Hepatocyte (in vitro differentiated cells): ENCODE results near the gene HERC3. TPM values are rescaled to one million over a fixed set of nuclear protein-coding genes. Genes with fewer than 3 reads are reported as not detected.

ENCODE experiments used
- DNase-seq: peaks from one replicate; pipeline ENCODE4 v3.0.0-alpha.2; 2016; ENCODE audit warnings: low spot score
- H2AFZ ChIP-seq: fragments of 200-600 bp; sonication (generic); 2 replicates; pipeline ENCODE4 v1.6.0; 2016; ENCODE audit warnings: antibody characterized with exemption, mild to moderate bottlenecking
- H3K27ac ChIP-seq: fragments of 200-600 bp; sonication (generic); 2 replicates; pipeline ENCODE4 v1.5.1; 2016; ENCODE audit warnings: mild to moderate bottlenecking
- H3K27me3 ChIP-seq: fragments of 200-600 bp; sonication (generic); 2 replicates; pipeline ENCODE4 v1.6.1; 2016
- H3K36me3 ChIP-seq: fragments of 200-600 bp; sonication (generic); replicated peaks from 2 replicates; pipeline ENCODE4 v1.5.1; 2016; ENCODE audit warnings: low read depth; ENCODE audit not compliant: insufficient read depth
- H3K4me1 ChIP-seq: fragments of 200-600 bp; sonication (generic); 2 replicates; pipeline ENCODE4 v1.5.1; 2016; ENCODE audit warnings: mild to moderate bottlenecking, moderate library complexity; ENCODE audit not compliant: insufficient read depth
- H3K4me2 ChIP-seq: fragments of 200-600 bp; sonication (generic); 2 replicates; pipeline ENCODE4 v1.6.0; 2016
- H3K4me3 ChIP-seq: fragments of 200-600 bp; sonication (generic); 2 replicates; pipeline ENCODE4 v1.5.1; 2016; ENCODE audit warnings: mild to moderate bottlenecking
- H3K79me2 ChIP-seq: fragments of 200-600 bp; sonication (generic); 2 replicates; pipeline ENCODE4 v1.6.0; 2017; ENCODE audit warnings: mild to moderate bottlenecking
- H3K9me2 ChIP-seq: fragments of 200-600 bp; sonication (generic); replicated peaks from 2 replicates; pipeline ENCODE4 v1.6.0; 2017; ENCODE audit warnings: mild to moderate bottlenecking; ENCODE audit not compliant: insufficient read depth
- H3K9me3 ChIP-seq: fragments of 200-600 bp; sonication (generic); 2 replicates; pipeline ENCODE4 v1.5.1; 2016; ENCODE audit warnings: low read depth, mild to moderate bottlenecking
- H4K20me1 ChIP-seq: fragments of 200-600 bp; sonication (generic); 2 replicates; pipeline ENCODE4 v1.6.0; 2016; ENCODE audit warnings: mild to moderate bottlenecking; ENCODE audit not compliant: insufficient read depth, poor library complexity, severe bottlenecking
- CTCF ChIP-seq: fragments of 200-600 bp; sonication (generic); IDR thresholded peaks from 2 replicates; pipeline ENCODE4 v1.5.1; 2016; ENCODE audit warnings: antibody characterized with exemption, mild to moderate bottlenecking; ENCODE audit not compliant: poor library complexity
- EZH2 ChIP-seq: fragments of 200-600 bp; sonication (generic); IDR thresholded peaks from 2 replicates; pipeline ENCODE4 v1.6.1; 2016; ENCODE audit warnings: antibody characterized with exemption, mild to moderate bottlenecking, borderline replicate concordance
- EZH2phosphoT487 ChIP-seq: fragments of 200-600 bp; sonication (generic); IDR thresholded peaks from one replicate; pipeline ENCODE4 v1.6.1; 2018; ENCODE audit warnings: antibody characterized with exemption, mild to moderate bottlenecking, low read depth, moderate library complexity; ENCODE audit not compliant: unreplicated experiment, severe bottlenecking
- WGBS: methylation state at CpG from one replicate; pipeline ENCODE4 v1.1.6; 2016; ENCODE audit warnings: low lambda C conversion rate; ENCODE audit errors: missing lambda C conversion rate; 5-methylcytosine and 5-hydroxymethylcytosine counted together
- polyA plus RNA-seq: library from polyadenylated mRNA; unstranded; fragments of >200 nt; fragmentation: Nextera tagmentation; extraction: Ambion mirVana; gene quantifications from 2 replicates; pipeline ENCODE4 v1.2.1, GENCODE V29; 2016
- total RNA-seq: library from RNA; depleted of rRNA; stranded (reverse); fragments of >200 nt; gene quantifications from 2 replicates; pipeline ENCODE4 v1.2.3, GENCODE V29; 2014

Gene HERC3
- total and polyA plus RNA-seq, 2 experiments from 2014 or later: 8.6 to 13.2 TPM

GRCh38 chr4:88623097-88623496, 30.8 kb downstream of the HERC3 start:
- no peaks in the 10 kb centered on the region for H3K79me2 ChIP-seq
- H3K4me1 ChIP-seq: no peaks in the 10 kb centered on the region
- peak; percentile 19 for DNase-seq
- no peak overlapping the region for H3K4me3 ChIP-seq
- H3K36me3 ChIP-seq: no peaks in the 10 kb centered on the region
- no peaks in the 10 kb centered on the region for H3K9me2 ChIP-seq
- peaks cover 3% of the 10 kb centered on the region for H4K20me1 ChIP-seq
- H3K27me3 ChIP-seq: no peaks in the 10 kb centered on the region
- no peak overlapping the region for H2AFZ ChIP-seq
- no peak for TF ChIP-seq CTCF
- no peak for TF ChIP-seq EZH2
- TF ChIP-seq EZH2phosphoT487: no peak
- no peak overlapping the region for H3K4me2 ChIP-seq
- no peaks in the 10 kb centered on the region for H3K9me3 ChIP-seq
- WGBS: 89% methylated on average over 3 of the region's 3 CpGs
- no peak overlapping the region for H3K27ac ChIP-seq

GRCh38 chr4:88628746-88629145, 36.5 kb downstream of the HERC3 start:
- 92% methylated on average over 8 of the region's 8 CpGs for WGBS
- H3K27ac ChIP-seq: no peak overlapping the region
- no peak overlapping the region for H3K4me2 ChIP-seq
- no peaks in the 10 kb centered on the region for H4K20me1 ChIP-seq
- no peaks in the 10 kb centered on the region for H3K27me3 ChIP-seq
- no peaks in the 10 kb centered on the region for H3K36me3 ChIP-seq
- no peaks in the 10 kb centered on the region for H3K9me2 ChIP-seq
- DNase-seq: no peak
- H3K4me3 ChIP-seq: no peak overlapping the region
- H3K9me3 ChIP-seq: no peaks in the 10 kb centered on the region
- H3K79me2 ChIP-seq: no peaks in the 10 kb centered on the region
- no peak overlapping the region for H2AFZ ChIP-seq
- H3K4me1 ChIP-seq: no peaks in the 10 kb centered on the region
- no peak for TF ChIP-seq CTCF
- TF ChIP-seq EZH2: no peak
- no peak for TF ChIP-seq EZH2phosphoT487

GRCh38 chr4:88629826-88630225, 37.5 kb downstream of the HERC3 start:
- Histone ChIP-seq H3K9me3 (no peaks in the 10 kb centered on the region), H3K27ac (no peak overlapping the region), H3K79me2 (no peaks in the 10 kb centered on the region), H3K36me3 (no peaks in the 10 kb centered on the region), H3K4me3 (no peak overlapping the region), H3K9me2 (no peaks in the 10 kb centered on the region), H2AFZ (no peak overlapping the region), H3K27me3 (no peaks in the 10 kb centered on the region), H3K4me1 (no peaks in the 10 kb centered on the region), H3K4me2 (no peak overlapping the region), H4K20me1 (no peaks in the 10 kb centered on the region)
- no peak for DNase-seq
- TF ChIP-seq CTCF (no peak), EZH2 (no peak), EZH2phosphoT487 (no peak)

GRCh38 chr4:88630756-88631155, 38.5 kb downstream of the HERC3 start:
- peak; percentile 35 for DNase-seq
- H3K4me1 ChIP-seq: no peaks in the 10 kb centered on the region
- no peaks in the 10 kb centered on the region for H4K20me1 ChIP-seq
- TF ChIP-seq EZH2phosphoT487: no peak
- no peak for TF ChIP-seq CTCF
- no peak for TF ChIP-seq EZH2
- H3K36me3 ChIP-seq: no peaks in the 10 kb centered on the region
- no peak overlapping the region for H3K27ac ChIP-seq
- WGBS: 66% methylated on average over 2 of the region's 2 CpGs
- H3K4me3 ChIP-seq: no peak overlapping the region
- no peaks in the 10 kb centered on the region for H3K79me2 ChIP-seq
- no peaks in the 10 kb centered on the region for H3K9me3 ChIP-seq
- H3K27me3 ChIP-seq: no peaks in the 10 kb centered on the region
- no peak overlapping the region for H2AFZ ChIP-seq
- no peaks in the 10 kb centered on the region for H3K9me2 ChIP-seq
- no peak overlapping the region for H3K4me2 ChIP-seq
